ENCODE results near the gene ZNF546.
"Not testable (repeated sequence)": the region's sequence is repeated elsewhere in the genome, so short reads cannot be mapped to it uniquely, and the experiment has no call there.

ZNF546 gene

GRCh38 chr19:39996811-39997637 lies at the start of gene ZNF546:
Gene ZNF546, plus strand, starts transcription at chr19:39997060. Its CDS starts 1,267 bp downstream, at chr19:39998327.
- peak; percentile 92 to 94 for DNase-seq

- no peak for DNase-seq
Observed at GRCh38 chr19:39949026-39949747, 47.7 kb upstream of the ZNF546 start.

DNA sequence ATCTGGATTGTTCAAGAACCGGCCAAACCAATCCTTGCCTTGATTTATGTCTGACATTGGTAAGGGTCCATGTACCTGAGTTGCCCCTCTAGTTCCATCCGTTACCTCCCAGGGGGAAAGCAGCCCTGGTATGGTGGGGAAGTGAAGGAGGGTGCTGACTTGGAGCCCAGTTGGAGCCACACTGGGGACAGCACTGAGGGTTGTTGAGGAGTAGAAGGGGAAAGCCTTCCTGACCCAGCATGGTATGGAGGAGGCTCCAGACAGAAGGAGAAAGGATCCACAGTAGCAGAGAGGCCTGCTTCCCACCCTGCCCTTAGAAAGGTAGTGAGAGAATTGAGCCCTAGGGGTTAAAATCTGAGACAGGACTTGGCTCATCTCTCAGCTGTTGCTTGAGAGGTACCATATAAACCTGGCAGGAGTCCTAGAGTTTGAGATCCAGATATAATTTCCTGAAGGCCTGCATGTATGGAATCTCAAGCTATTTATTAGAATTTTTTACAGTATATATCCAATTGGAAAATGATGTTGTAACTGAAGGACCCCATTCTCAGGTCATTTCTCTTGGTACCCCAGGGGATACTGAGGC lies 45.7 kb upstream of the ZNF546 start:
- no peak for DNase-seq

DNA sequence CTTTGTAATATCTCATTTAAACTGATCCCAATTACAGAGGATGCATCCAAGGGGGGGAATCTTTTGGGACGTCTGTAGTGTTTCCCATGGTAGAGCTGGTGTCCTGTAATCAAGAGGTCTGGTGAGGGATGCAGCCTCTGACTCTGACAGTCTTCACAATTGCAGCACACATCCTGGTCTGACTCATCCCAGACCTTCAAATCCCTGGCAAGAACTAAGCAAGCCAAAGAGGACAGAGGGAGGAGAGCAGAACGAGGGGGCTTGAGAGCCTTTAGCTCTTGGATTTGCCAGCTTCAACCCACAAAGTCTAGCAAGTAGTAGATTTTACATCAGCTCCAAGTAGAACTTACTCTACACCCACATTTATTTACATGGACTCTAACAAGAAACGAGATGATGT lies 45.2 kb upstream of the ZNF546 start:
- no peak for DNase-seq

- no peak for DNase-seq
Observed at GRCh38 chr19:39953915-39954314, 42.9 kb upstream of the ZNF546 start.

DNA sequence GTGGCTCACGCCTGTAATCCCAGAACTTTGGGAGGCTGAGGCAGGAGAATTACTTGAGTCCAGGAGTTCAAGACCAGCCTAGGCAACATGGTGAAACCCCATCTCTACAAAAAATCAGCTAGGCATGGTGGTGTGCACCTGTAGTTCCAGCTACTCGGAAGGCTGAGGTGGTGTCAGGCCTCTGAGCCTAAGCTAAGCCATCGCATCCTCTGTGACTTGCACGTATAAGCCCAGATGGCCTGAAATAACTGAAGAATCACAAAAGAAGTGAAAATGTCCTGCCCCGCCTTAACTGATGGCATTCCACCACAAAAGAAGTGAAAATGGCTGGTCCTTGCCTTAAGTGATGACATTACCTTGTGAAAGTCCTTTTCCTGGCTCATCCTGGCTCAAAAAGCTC lies 39.0 kb upstream of the ZNF546 start:
- DNase-seq = not testable (repeated sequence)

GRCh38 chr19:39958942-39959341 lies 37.9 kb upstream of the ZNF546 start:
- not testable (repeated sequence) for DNase-seq

GRCh38 chr19:39959407-39959806 lies 37.5 kb upstream of the ZNF546 start:
- DNase-seq = not testable (repeated sequence)

GRCh38 chr19:39963898-39964297 lies 33.0 kb upstream of the ZNF546 start:
- no peak for DNase-seq

- DNase-seq = no peak
Observed at GRCh38 chr19:39966617-39967016, 30.2 kb upstream of the ZNF546 start.

DNA sequence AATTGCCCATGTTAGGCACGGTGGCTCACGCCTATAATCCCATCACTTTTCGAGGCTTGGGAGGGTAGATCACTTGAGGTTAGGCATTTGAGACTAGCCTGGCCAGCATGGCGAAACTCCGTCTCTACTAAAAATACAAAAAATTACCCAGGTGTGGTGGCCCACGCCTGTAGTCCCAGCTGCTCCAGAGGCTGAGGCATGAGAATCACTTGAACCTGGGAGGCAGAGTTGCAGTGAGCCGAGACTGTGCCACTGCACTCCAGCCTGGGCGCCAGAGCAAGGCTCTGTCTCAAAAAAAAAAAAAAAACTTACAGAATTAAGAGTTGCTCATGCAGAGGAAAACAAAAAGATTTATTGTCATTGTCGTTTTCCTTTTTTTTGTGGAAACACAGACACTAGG lies 29.3 kb upstream of the ZNF546 start:
- DNase-seq = no peak

GRCh38 chr19:39968789-39969188 lies 28.1 kb upstream of the ZNF546 start:
- DNase-seq = no peak

GRCh38 chr19:39969266-39969665 lies 27.6 kb upstream of the ZNF546 start:
- DNase-seq = no peak

DNA sequence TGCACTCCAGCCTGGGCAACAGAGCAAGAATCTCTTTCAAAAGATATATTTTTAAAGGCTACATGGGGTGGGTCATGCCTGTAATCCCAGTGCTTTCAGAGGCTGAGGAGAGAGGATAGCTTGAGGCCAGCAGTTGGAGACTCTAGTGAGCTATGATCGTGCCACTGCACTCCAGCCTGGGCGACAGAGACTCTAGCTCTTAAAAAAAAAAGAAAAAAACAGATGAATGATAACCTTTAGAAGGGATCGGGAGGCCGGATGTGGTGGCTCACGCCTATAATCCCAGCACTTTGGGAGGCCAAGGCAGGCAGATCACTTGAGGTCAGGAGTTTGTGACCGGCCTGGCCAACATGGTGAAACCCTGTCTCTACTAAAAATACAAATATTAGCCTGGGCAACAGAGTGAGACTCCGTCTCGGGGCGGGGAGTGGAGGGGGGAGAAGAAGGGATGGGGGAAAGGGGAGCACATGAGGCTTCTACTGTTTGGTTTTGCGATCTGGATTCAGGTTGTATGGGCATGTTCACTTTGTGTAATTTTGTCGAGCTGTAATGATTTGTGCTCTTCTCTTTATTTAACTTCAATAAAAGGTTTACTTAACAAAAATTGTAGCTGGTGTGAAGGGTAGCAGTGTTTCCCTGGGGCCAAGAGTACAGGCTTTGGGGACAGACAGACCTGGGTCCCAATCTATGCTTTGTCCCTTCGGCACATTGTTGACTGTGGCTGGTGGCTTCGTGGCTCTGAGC lies 27.0 kb upstream of the ZNF546 start:
- DNase-seq = peak in 1 of 2 donors; percentile 32

GRCh38 chr19:39970425-39970674 lies 26.5 kb upstream of the ZNF546 start:
- DNase-seq = no peak

DNA sequence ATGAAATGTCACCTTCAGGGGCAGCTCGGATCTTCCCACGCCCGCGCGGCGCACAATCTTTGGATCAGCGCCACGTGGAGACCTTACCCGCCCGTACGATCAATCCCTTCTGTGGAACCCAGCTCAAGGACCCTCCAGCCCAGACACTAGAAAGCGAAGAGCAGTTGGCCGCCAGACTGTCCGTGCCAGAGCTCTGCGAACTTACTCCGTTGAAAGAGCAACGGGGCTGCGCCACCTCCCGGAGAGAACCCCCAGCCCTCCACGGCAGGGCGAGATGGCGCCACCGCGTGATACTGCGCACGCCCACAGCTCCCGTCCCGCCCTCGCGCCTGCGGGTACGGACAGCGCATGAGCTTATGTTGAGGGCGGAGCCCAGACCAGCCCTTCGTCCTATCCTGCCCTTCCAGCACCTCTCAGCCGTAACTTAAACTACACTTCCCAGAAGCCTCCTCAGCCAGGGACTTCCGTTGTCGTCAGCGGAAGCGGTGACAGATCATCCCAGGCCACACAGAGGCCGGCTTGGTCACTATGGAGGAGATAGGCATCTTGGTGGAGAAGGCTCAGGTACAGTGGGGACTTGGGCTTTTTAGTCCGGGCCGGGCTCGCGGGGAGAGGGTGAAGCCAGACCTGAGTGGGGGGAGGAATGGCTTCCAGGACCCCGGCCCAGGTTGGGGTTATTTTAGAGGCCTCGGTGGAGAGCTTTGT lies 26.0 kb upstream of the ZNF546 start, which contains the start of gene PSMC4:
PSMC4 (plus strand) TSS at position 491 of the 705 bp plus-strand sequence; CDS start at position 529, 38 bp downstream.
- DNase-seq = peak; percentile 99

GRCh38 chr19:39971380-39972035 lies 25.4 kb upstream of the ZNF546 start:
- DNase-seq = no peak

DNA sequence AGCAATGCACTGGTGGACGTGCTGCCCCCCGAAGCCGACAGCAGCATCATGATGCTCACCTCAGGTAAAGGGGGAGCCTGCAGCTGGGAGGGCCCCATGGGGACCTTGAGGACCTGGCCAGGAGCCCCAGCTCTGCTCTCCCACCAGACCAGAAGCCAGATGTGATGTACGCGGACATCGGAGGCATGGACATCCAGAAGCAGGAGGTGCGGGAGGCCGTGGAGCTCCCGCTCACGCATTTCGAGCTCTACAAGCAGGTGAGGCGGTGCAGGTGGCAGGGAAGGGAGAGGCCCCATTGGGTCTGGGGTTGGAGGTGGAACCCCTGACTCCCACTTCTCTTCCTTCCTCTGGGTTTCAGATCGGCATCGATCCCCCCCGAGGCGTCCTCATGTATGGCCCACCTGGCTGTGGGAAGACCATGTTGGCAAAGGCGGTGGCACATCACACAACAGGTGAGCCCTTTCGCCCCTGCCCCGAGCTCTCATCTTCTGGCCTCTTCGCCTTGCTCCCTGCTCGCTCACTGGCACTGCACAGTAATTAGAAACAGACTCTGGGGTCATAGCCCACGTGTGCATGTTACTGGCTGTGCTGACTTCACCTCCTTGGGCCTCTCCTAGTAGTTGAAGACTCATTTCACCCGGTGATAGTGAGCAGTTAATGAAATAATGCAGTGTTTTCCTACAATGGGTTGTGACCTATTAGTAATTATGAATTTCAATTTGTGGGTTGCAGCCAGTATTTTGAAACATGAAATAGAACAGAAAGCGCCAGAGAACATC lies 22.3 kb upstream of the ZNF546 start:
- DNase-seq = no peak

DNA sequence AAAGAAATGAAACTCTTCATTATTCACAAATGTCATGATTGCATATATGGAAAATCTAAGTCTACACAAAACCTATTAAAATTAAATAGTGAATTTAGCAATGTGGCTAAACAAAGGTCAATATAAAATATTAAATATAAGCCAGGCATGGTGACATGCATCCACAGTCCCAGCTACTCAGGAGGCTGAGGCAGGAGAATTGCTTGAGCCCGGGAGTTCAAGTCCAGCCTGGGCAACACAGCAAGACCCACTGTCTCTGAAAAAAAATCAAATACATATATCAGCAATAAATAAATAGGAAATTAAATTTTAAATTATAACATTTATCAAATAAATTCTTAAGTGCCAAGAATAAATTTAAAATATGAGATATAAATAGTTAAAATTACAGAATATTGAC lies 14.0 kb upstream of the ZNF546 start:
- no peak for DNase-seq

DNA sequence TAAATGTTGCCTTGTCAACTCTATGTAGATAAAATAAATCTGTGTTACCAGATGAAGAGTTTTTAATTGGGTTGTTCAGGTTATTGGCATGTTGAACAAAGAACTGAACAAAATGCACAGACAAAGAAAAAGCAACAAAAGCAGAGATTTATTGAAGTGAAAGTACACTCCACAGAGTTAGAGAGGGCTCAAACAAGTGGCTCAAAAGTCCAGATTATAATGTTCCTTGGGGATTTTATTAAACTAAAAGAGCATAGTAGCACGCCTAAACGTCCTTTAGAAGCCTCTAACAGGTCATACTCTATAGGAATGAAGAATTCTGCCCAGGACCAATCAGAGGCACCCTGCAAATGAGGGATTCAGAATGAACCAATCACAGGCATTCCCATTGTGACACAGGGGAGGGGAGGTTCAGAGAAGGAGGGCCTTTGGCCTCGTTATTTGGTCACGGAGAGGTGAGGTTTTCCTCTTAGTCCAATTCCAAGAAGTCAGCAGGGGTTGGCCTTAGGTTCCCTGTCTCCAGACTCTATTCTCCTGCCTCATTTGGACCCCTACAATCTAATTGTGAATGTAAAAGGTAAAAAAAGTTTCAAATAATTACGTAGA lies 13.1 kb upstream of the ZNF546 start:
- no peak for DNase-seq

GRCh38 chr19:39986643-39987042 lies 10.2 kb upstream of the ZNF546 start:
- DNase-seq = no peak
